NCI-H1092 (cell line): ENCODE measurements around the gene CDH23.
"Not testable (repeated sequence)": the region's sequence is repeated elsewhere in the genome, so short reads cannot be mapped to it uniquely, and the experiment has no call there.

Experiments used
- DNase-seq: peaks from one replicate; lab custom pipeline; 2025; lab: John Stamatoyannopoulos, UW

The CDH23 gene

DNA sequence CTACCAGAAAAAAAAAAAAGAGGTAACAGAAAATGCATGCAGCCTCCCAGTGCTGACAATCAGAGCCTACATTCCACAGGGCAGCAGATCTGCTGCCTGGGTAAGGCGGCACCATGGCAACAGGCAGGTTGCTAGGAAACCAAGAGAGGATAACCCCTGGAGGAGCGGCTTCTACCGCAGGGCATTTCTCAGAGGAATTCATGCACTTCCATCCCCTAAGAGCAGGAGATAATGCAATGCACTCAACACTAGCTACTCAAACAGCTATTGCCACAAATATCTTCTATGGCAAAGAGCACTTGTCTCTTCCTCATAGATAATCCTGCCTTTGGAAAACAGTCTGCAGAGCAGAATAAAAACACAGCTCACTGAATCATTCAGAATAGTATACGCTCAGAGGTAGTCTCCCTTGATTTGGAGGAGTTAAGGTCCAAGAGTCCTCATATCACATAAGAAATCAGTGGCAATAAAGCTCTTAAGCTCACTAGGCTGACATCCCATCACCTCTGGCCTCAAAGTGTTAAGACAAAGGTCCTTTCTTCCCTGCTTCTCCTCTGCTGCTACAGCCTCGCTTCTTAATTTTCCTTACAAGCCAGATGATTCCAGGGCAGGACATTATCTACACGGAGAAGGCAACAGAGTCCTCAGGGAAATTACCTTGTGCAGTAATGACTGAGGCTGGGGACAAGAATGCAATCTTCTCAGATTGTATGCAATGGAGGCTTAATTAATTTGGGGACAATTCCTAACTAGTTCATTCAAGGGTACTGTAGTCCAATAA is 443.6 kb downstream of the CDH23 start:
- DNase-seq: peak; percentile 67

DNA sequence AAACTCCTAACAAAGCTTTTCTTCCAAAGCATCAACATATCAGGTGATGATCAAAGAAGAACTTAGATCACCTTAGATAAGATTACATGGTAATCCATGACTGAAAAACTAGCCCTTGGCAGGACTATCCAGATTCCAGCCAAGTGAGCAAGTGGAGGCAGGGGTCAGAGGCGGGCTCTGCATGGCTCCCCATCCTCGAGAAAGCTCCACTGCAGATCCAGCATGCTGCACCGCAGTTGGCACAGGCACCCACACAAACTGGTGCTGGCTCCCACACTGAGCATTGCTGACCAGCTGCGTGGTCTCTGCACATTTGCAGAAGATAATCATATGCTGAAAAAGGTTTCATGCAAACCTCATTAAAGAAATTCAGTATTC is 444.2 kb downstream of the CDH23 start:
- no peak for DNase-seq

DNA sequence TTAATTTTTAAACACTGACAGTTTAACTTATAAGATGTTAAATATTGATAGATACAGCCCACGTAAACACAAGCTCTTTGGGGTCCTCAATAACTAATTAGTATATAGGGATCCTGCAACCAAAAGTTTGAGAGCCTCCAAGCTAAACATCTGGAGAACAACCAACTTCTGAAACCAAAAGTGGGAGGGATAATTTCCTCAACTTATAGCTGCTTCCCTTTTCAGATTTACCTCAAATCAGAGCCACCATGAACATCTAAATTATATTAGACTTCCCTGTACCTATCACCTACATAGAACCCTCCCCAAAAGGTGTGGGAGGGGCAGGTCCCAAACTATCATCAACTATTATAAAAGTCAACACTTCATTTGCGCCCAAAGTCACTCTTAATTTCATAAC is 445.7 kb downstream of the CDH23 start:
- DNase-seq: no peak

DNA sequence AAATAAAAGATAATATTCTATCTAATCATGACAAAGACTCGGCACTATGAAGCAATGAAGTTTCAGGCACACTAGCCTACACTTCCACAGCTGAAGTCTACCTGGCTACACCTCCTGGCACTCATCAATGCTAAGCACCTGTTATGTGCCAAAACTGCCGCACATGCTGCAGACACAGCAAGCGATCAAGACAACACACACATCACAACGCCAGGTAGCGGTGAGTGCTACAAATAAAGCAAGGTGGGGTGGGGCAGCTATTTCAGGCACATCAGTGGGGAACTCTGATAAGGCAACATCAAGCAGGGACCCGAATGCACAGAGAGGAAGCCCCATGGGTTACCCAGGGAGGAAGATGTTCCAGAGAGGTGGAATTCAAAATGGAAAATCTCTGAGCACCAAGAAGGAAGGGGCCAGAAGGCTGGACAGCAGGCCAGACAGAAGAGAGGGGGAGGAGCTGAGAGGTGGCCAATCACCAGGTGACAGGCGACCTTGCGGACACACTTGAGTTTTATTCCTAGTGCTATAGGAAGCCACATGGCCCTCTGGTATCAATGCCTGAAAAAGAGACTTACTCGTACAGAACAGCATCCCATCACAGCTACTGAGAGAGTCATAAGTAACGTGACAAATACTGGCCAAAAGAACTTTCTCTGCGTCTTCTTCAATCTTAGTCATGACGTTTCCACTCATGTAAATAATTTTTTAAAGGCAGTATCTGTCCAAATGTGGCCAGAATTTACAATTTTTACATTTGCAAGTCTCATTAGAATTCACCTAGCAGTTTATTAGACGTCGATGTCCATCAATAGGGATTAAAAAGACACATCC is 446.4 kb downstream of the CDH23 start:
- no peak for DNase-seq

DNA sequence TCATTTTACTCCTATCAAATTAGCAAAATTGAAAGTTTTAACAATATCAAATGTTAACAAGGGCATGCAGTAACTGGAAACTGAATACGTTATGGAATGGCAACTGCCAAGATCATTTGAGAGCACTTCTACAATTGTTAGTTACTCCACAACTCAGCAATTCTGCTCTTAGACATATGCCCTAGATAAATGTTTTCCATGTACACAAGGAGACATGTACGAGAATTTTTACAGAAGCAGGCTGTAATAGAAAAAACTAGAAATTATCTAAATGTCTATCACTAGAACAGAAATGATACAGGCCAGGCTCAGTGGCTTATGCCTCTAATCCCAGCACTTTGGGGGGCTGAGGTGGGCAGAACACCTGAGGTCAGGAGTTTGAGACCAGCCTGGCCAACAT is 447.4 kb downstream of the CDH23 start:
- no peak for DNase-seq

DNA sequence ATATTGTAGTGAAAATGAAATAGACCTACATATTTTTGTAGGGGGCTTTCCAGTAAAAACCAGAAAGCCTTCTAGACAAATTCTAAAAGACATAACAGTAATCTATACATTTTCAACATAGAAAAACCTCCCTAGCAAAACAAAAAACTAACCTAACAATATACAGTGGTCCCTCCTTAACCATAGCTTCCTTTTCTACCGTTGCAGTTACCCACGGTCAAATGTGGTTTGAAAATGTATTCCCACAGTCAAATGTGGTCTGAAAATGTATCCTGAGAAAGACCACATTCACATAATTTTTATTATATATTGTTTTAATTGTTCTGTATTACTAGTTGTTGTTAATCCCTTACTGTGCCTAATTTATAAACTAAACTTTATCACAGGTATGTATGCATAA is 448.0 kb downstream of the CDH23 start:
- no peak for DNase-seq

DNA sequence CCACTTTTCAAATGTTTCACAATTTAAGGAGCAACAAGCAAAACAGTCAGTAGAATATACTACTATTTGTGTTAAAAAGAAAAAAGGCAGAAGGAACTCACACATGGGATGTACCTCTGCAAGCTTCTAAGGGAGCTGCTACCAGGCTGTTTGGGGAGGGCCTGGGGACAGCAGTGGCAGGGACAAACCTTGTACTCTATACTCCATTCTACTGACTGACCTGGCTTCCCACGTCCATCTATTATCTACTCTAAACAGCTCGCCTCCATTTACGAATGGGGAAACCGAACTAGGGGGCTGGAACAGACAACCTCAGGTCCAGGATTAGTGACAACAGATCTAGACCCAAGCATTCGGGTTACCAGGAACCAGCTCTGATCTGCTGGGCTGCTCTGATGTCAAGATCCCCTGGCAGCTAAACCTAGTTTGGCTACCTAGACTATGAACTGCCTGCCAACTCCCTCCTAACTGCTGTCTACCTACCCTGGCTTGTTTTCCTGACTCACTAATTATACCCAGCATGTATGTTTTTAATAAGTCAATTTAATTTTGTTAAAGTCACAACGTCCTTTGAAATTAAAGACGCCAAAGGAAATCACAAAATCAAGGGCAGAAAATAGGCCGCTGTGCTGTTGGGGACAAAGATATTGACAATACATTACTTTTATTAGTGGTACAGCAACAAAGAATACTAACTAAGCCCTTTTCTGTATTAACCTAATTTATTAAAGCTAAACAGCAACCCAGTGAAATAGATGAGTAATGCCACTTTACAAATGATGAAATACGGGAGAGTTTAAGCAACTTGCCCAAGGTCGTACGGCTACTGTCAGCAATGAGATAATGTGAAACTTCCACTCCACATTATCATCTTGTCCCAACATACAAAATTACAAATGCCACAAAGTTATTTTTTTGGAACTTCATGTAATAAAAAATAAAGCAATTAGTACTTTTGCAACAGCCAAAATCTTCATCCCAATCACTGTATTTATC is 449.0 kb downstream of the CDH23 start:
- no peak for DNase-seq

DNA sequence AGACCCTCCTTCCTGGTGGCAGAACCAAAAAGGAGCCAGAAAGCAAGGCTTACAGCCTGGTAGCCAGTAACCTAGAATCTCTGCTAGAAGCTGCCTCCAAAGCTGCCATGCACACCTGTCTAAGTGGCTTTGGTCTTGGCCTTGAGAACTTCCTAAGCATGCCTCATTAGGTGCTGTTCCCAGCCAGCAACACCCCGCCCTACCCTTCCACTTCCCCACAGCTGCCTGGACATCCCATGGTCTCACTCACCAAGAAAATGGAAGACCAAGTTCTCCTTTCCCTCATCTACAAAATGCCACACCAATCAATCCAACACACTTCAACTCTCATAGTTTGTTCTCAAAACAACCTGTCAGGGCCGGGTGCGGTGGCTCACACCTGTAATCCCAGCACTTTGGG is 450.1 kb downstream of the CDH23 start:
- DNase-seq: no peak

DNA sequence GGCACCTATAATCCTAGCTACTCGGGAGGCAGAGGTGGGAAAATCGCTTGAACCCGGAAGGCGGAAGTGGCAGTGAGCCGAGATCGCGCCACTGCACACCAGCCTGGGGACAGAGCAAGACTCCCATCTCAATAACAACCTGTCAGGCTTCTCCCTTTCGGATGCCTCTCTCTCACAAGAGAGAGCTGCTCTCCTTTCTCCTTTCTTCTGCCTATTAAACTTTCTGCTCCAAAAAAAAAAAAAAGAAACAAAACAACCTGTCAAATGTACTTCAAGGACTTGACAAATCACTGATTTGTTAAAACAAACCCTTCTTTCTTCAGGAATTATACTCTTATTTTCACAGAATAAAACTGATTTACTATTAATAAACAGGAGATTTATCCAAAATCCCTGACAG is 450.7 kb downstream of the CDH23 start:
- no peak for DNase-seq

DNA sequence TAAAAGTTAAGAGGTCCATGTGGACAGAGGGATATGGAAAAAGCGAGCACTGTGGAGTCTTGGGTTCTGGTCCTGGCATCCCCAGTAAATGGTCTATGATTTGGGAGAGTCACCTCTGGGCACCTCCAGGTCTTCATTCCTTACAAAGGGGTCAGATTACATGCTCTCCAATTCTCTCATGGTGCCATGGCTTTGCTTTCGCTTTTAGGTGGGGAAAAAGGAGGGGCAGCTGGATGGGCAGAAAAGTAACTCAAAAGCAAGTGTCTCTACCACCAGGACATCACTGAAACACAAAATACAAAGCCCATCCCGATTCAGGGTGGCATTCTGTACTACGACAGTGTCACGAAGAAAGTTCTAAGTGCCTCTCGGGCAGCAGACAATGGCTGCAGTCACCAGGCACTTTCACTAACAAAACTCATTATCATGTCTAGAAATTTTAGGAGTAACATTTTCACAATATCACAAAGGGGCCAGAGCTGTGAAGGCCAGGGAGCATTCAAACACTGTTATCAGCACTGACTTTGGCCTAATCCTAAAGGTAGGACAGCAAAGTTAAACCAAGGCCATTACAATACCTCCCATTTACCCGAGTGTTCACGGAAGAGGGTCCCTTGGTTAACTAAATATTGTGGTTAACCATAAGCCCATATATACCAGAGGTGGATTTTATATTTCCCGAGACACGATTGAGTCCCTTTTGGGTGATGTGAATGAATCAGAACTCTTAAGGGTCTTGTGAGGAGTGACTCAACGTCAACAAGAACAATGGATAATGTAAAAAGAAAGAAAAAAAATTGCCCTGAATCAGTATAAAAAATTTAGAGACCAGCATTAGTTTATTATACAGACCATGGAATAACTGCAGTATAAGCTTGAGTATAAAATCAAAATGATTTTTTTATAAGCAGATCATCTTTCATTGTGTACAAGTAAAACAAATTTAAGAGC is 451.9 kb downstream of the CDH23 start:
- no peak for DNase-seq

DNA sequence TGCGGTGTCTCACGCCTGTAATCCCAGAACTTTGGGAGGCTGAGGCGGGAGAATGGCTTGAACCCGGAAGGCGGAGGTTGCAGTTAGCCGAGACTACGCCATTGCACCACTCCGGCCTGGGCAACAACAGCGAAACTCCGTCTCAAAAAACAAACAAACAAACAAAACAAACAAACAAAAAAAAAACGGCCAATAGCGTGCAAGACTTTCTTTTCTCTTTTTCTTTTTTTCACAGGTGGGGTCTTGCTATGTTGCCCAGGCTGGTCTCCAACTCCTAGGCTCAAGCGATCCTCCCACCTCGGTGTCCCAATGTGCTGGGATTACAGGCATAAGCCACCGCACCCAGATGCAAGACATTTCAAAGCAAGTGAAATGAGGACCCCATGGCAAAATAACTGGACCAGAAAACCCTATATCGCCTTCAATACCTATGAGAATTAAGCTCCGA is 452.8 kb downstream of the CDH23 start:
- DNase-seq: no peak

DNA sequence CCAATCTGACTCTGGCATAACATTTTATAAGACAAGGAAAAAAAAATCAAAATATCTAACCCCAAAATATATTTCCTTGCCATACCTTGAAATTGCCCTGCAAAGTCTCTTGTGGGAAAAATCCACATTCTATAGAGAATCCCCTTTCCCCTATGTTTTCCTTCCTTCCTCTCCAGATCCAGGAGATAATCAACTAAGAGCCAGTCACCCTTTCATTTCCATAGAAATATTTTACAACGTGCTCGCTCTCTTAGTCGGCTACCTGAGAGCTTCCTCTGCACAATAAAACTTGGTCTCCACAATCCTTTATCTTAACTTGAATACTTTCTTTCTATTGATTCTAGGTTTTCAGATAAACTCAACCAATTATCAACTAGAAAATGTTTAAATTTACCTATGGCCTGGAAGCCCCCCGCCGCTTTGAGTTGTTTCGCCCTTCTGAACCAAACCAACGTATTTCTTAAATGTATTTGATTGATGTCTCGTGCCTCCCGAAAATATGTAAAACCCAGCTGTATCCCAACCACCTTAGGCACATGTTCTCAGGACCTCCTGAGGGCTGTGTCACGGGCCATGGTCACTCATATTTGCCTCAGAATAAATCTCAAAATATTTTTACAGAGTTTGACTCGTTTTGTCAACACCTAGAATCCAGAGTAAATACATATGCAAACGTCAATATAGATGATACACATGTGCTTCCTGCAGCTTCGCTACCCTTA is 453.5 kb downstream of the CDH23 start:
- DNase-seq: no peak

DNA sequence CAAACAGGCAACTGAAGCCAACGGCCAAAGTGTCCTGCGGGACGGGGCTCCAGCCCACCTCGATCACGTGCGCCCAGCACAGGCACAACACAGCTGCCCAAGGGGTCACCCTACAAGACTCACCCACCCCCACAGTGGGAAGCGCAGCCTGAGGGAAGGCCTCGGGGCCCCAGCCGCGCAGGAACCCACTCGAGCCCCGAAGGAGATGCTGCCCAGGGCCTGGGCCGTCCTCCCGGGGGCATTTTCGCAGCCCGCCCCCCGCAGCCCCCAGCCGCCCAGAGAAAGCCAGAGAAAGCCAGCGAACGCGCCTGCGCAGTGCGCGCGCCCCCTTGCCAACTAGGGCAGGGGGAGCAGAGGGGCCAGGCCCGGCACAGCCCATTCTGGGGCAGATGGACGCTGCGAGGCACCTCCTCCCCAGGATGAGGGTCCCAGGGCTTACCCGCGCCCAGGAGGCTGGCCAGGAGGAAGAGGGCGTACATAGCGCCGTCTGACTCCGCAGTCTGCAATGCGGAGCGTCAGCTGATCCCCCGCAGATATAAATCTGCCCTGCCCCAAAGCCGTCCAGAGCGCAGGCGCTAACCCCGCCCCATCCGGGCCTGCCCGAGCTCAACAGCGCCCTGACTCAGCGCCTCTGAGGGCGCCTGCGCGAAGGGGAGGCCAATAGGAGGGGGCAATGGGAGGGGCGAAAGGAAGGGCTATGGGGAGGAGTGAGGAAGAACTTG is 454.2 kb downstream of the CDH23 start, which contains the start of gene PSAP:
PSAP (minus strand) TSS at position 509 of the 722 bp plus-strand sequence; CDS start at position 479, 30 bp downstream.
- peak; percentile 94 for DNase-seq

DNA sequence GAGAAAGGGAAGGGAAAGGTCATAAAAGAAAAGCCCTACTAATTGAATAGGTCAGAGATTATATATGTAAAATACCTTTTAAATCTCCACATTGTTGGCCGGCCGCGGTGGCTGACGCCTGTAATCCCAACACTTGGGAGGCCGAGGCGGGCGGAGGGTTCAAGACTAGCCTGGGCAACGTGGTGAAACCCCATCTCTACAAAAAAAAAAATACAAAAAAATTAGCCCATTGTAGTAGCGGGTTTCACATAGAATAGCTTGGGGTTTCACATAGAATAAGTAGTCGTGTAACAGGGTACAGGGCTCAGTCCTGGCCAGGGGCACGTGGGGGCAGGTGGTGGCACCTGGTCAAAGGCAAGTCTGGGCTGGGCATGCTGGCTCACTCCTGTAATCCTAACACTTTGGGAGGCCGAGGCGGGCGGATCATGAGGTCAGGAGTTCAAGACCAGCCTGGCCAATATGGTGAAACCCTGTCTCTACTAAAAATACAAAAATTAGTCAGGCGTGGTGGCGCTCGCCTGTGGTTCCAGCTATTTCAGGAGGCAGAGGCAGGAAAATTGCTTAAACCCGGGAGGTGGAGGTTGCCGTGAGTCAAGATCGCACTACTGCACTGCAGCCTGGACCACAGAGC is 454.9 kb downstream of the CDH23 start:
- DNase-seq: not testable (repeated sequence)

DNA sequence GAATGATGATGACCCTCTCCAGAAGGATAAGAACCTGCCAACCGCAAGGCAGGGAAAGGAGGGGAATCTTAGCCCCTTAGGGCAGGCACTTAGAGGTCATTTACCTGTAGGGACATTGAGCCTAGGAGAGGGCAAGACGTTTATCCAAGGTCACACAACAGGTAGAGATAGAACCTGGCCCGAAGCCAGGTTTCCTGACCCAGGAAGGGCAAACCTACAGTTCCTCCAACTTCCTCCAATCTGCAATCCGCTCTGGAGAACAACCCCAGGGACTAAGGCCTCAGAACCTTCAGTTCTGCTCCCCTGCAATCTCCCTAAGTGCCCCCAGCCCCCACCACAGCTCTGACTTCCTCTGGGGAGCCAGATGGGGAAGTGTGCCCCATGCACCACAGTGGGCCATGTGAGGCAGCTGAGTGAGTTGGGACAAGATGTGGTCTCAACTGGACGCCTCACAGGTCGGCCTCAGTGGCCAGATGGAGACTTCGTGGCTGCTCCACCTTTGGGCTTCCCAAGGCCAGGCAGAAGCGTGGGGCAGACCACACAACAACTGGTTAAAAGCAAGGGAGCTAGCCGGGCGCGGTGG is 455.7 kb downstream of the CDH23 start:
- DNase-seq: no peak

DNA sequence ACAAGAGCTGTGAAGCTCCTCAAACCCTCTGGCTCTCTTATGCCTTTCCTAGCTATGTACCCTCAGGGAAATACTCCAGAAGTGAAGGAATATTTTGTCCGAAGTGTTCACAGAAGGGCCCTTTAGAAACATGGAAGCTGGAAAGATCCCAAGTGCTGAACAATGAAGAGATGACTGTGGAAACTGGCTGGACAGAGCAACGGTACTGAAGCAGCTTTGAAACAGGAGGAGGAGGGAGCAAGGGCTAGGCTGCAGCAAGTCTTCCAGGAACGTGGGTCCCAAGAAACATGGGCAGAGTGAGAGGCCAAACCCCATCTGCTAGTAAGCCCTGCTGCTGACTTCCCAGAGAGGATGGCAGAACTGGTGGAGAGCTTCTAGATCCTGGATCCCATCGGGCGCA is 457.3 kb downstream of the CDH23 start:
- DNase-seq: no peak

DNA sequence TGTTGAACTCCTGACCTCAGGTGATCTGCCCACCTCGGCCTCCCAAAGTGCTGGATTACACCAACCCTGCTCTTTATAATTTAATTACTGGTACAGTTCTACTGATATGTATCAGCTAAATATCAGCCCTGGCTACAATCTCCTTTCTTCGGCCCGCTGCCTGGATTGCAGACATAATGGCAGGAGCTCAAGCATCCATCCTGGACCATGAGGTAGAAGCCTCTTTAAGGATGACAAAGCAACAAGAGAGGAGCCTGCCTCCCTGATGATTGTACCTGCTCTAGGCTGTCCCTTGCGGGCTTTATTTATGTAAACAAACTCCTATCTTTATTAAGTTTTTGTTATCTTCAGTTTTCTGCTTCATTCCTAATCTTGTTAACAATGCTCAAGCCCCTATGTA is 459.9 kb downstream of the CDH23 start:
- no peak for DNase-seq
